Measurements from ENCODE around the gene SRR. TPM values are rescaled to one million over a fixed set of nuclear protein-coding genes. Genes with fewer than 3 reads are reported as not detected.

The SRR gene
- total and polyA plus RNA-seq, 9 of the 15 experiments (the other 6 are each of a cell fraction or from before 2014, with no cell fraction given): 5.0 to 19.4 (median 7.9) TPM

DNA sequence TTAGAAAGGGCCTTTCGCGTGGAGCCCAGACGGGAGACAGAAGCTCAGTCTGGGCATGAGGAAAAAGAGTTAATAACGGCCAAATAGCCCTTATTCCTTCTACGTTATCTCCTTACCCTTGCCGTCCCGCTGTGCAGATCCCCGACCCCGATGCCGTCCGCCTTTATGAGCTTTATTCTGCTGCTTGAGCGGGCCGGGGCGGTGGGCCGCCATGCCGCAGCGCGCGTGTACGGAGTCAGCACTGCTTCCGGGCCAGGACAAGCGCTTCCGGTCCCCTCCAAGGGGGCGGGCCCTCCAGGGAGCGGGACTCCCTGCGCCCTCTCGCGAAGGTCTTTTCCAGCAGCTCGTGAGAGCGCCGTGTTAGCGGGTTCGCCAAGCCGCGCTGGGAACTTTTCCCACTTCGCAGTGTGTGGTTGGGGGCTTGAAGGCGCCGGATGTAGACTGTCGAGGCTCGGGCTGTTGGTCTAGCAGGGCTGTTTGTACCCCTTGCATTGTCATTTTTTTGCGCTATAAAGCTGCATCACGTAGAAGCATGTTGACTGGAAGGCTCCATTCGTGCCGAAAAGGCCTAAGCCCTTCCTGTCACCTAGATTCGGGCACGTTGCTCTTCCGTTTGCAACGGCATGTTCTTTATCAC is 32.6 kb downstream of the SRR start, which contains the start of gene TSR1 (continued):
- TF ChIP-seq, protein P1, sequence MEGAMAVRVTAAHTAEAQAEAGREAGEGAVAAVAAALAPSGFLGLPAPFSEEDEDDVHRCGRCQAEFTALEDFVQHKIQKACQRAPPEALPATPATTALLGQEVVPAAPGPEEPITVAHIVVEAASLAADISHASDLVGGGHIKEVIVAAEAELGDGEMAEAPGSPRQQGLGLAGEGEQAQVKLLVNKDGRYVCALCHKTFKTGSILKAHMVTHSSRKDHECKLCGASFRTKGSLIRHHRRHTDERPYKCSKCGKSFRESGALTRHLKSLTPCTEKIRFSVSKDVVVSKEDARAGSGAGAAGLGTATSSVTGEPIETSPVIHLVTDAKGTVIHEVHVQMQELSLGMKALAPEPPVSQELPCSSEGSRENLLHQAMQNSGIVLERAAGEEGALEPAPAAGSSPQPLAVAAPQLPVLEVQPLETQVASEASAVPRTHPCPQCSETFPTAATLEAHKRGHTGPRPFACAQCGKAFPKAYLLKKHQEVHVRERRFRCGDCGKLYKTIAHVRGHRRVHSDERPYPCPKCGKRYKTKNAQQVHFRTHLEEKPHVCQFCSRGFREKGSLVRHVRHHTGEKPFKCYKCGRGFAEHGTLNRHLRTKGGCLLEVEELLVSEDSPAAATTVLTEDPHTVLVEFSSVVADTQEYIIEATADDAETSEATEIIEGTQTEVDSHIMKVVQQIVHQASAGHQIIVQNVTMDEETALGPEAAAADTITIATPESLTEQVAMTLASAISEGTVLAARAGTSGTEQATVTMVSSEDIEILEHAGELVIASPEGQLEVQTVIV (CRISPR knock-in tag; IDR thresholded peaks at IDR 0.05; ENCODE audit: borderline replicate concordance): no peak
- TF ChIP-seq RBFOX2 (IDR thresholded peaks at IDR 0.05; ENCODE audit: low read depth, low read length) (peak; percentile 97), PYGO2 (tag; IDR thresholded peaks at IDR 0.05) (no peak), TAF9B (IDR thresholded peaks at IDR 0.05; ENCODE audit: partially characterized antibody) (peak; percentile 85), HDGF (IDR thresholded peaks at IDR 0.05) (no peak), SP1 (CRISPR knock-in tag; IDR thresholded peaks at IDR 0.05) (peak; percentile 83), FOXA3 (CRISPR knock-in tag; conservative IDR thresholded peaks at IDR 0.05 in 1 of 2, IDR thresholded peaks at IDR 0.05 in 1 of 2) (no peak), KAT2B (IDR thresholded peaks at IDR 0.05; ENCODE audit: low read depth, low read length) (no peak), ZHX1 (conservative IDR thresholded peaks at IDR 0.05; ENCODE audit: low read length) (no peak), NR4A1 (CRISPR knock-in tag; IDR thresholded peaks at IDR 0.05) (no peak), NR4A1 (tag; IDR thresholded peaks at IDR 0.05) (no peak)
- TF ChIP-seq, protein P2, sequence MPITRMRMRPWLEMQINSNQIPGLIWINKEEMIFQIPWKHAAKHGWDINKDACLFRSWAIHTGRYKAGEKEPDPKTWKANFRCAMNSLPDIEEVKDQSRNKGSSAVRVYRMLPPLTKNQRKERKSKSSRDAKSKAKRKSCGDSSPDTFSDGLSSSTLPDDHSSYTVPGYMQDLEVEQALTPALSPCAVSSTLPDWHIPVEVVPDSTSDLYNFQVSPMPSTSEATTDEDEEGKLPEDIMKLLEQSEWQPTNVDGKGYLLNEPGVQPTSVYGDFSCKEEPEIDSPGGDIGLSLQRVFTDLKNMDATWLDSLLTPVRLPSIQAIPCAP (CRISPR knock-in tag; IDR thresholded peaks at IDR 0.05; ENCODE audit: borderline replicate concordance): no peak
- TF ChIP-seq, protein P3, sequence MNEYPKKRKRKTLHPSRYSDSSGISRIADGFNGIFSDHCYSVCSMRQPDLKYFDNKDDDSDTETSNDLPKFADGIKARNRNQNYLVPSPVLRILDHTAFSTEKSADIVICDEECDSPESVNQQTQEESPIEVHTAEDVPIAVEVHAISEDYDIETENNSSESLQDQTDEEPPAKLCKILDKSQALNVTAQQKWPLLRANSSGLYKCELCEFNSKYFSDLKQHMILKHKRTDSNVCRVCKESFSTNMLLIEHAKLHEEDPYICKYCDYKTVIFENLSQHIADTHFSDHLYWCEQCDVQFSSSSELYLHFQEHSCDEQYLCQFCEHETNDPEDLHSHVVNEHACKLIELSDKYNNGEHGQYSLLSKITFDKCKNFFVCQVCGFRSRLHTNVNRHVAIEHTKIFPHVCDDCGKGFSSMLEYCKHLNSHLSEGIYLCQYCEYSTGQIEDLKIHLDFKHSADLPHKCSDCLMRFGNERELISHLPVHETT (CRISPR knock-in tag; conservative IDR thresholded peaks at IDR 0.05 in 1 of 2, IDR thresholded peaks at IDR 0.05 in 1 of 2): peak in 1 of 2 experiments; percentile 58; a peak in 1 of 4 replicates
- TF ChIP-seq, protein P4, sequence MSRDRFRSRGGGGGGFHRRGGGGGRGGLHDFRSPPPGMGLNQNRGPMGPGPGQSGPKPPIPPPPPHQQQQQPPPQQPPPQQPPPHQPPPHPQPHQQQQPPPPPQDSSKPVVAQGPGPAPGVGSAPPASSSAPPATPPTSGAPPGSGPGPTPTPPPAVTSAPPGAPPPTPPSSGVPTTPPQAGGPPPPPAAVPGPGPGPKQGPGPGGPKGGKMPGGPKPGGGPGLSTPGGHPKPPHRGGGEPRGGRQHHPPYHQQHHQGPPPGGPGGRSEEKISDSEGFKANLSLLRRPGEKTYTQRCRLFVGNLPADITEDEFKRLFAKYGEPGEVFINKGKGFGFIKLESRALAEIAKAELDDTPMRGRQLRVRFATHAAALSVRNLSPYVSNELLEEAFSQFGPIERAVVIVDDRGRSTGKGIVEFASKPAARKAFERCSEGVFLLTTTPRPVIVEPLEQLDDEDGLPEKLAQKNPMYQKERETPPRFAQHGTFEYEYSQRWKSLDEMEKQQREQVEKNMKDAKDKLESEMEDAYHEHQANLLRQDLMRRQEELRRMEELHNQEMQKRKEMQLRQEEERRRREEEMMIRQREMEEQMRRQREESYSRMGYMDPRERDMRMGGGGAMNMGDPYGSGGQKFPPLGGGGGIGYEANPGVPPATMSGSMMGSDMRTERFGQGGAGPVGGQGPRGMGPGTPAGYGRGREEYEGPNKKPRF (IDR thresholded peaks at IDR 0.05; ENCODE audit: low read depth, low read length): no peak
- TF ChIP-seq, protein P5, sequence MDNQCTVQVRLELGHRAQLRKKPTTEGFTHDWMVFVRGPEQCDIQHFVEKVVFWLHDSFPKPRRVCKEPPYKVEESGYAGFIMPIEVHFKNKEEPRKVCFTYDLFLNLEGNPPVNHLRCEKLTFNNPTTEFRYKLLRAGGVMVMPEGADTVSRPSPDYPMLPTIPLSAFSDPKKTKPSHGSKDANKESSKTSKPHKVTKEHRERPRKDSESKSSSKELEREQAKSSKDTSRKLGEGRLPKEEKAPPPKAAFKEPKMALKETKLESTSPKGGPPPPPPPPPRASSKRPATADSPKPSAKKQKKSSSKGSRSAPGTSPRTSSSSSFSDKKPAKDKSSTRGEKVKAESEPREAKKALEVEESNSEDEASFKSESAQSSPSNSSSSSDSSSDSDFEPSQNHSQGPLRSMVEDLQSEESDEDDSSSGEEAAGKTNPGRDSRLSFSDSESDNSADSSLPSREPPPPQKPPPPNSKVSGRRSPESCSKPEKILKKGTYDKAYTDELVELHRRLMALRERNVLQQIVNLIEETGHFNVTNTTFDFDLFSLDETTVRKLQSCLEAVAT (IDR thresholded peaks at IDR 0.05): peak in 1 of 2 experiments; percentile 43; a peak in 1 of 4 replicates
